MCF 10A (cell line): ENCODE results near the gene GPX4. TPM values are rescaled to one million over a fixed set of nuclear protein-coding genes. Genes with fewer than 3 reads are reported as not detected.

Experiments used
- BruUV-seq: library from RNA; stranded (reverse); fragments of 400-500 nt; replicated peaks from 2 replicates; lab custom pipeline; 2021; lab: Mats Ljungman, UMichigan
- CTCF ChIA-PET: fragments of 300-600 bp; sonication (Branson Sonifier 250); formaldehyde crosslinking; extraction: SDS; loops from one replicate; lab custom pipeline; 2021; ENCODE audit warnings: antibody characterized with exemption, inconsistent platforms; lab: Yijun Ruan, JAX
- POLR2A ChIA-PET: fragments of 300-600, 350-650 bp; sonication (Branson Sonifier 250); formaldehyde crosslinking; extraction: SDS; loops from one replicate; lab custom pipeline; 2020; ENCODE audit warnings: antibody characterized with exemption, inconsistent platforms; lab: Yijun Ruan, JAX
- DNase-seq: peaks from one replicate; pipeline ENCODE4 v3.0.0-alpha.2; 2018; ENCODE audit not compliant: unreplicated experiment
- H3K27ac Mint-ChIP-seq: one replicate; pipeline ENCODE4 v1.8.0; 2022; ENCODE audit warnings: mild to moderate bottlenecking, low read depth, mixed read lengths; ENCODE audit not compliant: unreplicated experiment
- H3K27me3 Mint-ChIP-seq: one replicate; pipeline ENCODE4 v1.8.0; 2022; ENCODE audit warnings: mixed read lengths; ENCODE audit not compliant: insufficient read depth, unreplicated experiment
- H3K36me3 Mint-ChIP-seq: one replicate; pipeline ENCODE4 v1.8.0; 2022; ENCODE audit warnings: mild to moderate bottlenecking, moderate library complexity, mixed read lengths; ENCODE audit not compliant: insufficient read depth, unreplicated experiment
- H3K4me1 Mint-ChIP-seq: one replicate; pipeline ENCODE4 v1.8.0; 2022; ENCODE audit warnings: mixed read lengths; ENCODE audit not compliant: insufficient read depth, unreplicated experiment
- H3K4me3 Mint-ChIP-seq: one replicate; pipeline ENCODE4 v1.8.0; 2022; ENCODE audit warnings: mild to moderate bottlenecking, moderate library complexity, mixed read lengths; ENCODE audit not compliant: unreplicated experiment
- H3K9me3 Mint-ChIP-seq: one replicate; pipeline ENCODE4 v1.8.0; 2022; ENCODE audit warnings: mixed read lengths; ENCODE audit not compliant: unreplicated experiment
- intact Hi-C: fragments of 100-400 bp; cut with micrococcal nuclease; formaldehyde crosslinking; loops from 2 replicates; pipeline ENCODE4 v1.14.1; 2022
- total RNA-seq: library from RNA; stranded (reverse); gene quantifications from 2 replicates; pipeline ENCODE4 v1.2.3, GENCODE V29; 2022
- TF ChIP-seq, protein P1 (sequence below): fragments of 200-600 bp; IDR thresholded peaks from one replicate; pipeline ENCODE4 v1.8.0; 2022; ENCODE audit warnings: antibody characterized with exemption, mild to moderate bottlenecking; ENCODE audit not compliant: unreplicated experiment

GPX4 gene
- total RNA-seq, 1 experiment from 2014 or later = 191 TPM

DNA sequence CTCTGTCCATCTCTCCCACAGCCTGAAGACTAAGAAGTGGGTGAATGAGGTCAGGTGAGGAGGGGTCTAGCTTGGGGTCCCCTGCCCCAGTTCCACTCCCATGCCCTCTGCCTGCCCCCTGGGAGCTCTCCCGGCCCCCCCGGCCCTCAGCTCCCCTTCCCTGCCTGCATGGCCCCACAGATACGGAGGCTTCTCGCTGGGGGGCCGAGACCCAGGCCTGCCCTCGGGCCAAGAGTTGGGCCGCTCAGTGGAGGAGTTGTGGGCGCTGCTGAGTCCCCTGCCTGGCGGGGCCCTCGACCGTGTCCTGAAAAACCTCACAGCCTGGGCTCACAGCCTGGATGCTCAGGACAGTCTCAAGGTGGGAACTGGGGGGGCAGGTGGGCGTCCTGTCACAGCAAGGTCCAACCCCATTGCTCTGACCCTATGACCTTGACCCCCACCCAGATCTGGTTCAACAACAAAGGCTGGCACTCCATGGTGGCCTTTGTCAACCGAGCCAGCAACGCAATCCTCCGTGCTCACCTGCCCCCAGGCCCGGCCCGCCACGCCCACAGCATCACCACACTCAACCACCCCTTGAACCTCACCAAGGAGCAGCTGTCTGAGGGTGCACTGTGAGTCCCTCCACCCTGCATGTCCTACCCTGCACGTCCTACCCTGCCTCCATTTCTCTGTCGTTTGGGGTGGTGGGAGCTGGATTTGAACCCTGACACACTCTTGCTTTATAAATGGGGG is 47.7 kb upstream of the GPX4 start:
- no peaks in the 10 kb centered on the region for H3K9me3 Mint-ChIP-seq
- no peaks in the 10 kb centered on the region for H3K36me3 Mint-ChIP-seq
- H3K4me1 Mint-ChIP-seq = no peaks in the 10 kb centered on the region
- no peak for DNase-seq
- TF ChIP-seq, protein P1, sequence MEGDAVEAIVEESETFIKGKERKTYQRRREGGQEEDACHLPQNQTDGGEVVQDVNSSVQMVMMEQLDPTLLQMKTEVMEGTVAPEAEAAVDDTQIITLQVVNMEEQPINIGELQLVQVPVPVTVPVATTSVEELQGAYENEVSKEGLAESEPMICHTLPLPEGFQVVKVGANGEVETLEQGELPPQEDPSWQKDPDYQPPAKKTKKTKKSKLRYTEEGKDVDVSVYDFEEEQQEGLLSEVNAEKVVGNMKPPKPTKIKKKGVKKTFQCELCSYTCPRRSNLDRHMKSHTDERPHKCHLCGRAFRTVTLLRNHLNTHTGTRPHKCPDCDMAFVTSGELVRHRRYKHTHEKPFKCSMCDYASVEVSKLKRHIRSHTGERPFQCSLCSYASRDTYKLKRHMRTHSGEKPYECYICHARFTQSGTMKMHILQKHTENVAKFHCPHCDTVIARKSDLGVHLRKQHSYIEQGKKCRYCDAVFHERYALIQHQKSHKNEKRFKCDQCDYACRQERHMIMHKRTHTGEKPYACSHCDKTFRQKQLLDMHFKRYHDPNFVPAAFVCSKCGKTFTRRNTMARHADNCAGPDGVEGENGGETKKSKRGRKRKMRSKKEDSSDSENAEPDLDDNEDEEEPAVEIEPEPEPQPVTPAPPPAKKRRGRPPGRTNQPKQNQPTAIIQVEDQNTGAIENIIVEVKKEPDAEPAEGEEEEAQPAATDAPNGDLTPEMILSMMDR = no peak
- intact Hi-C loops = loop anchor here (5.0 kb wide), 1 partner anchor 136 kb away; no protein-coding TSS in a partner anchor
- POLR2A ChIA-PET = interaction anchor here (1.5 to 1.6 kb wide), 2 partner anchors 15 to 30 kb away, joined by 3 to 5 read pairs; partner anchors contain the start of gene CNN2
- no TSS peak for BruUV-seq
- no peak overlapping the region for H3K4me3 Mint-ChIP-seq
- CTCF ChIA-PET = interaction anchor here (1.1 kb wide), 1 partner anchor 11 kb away, joined by 5 read pairs; the partner anchor contains the start of gene ARHGAP45
- peak overlapping the region; percentile 63 for H3K27ac Mint-ChIP-seq
- H3K27me3 Mint-ChIP-seq = no peaks in the 10 kb centered on the region

DNA sequence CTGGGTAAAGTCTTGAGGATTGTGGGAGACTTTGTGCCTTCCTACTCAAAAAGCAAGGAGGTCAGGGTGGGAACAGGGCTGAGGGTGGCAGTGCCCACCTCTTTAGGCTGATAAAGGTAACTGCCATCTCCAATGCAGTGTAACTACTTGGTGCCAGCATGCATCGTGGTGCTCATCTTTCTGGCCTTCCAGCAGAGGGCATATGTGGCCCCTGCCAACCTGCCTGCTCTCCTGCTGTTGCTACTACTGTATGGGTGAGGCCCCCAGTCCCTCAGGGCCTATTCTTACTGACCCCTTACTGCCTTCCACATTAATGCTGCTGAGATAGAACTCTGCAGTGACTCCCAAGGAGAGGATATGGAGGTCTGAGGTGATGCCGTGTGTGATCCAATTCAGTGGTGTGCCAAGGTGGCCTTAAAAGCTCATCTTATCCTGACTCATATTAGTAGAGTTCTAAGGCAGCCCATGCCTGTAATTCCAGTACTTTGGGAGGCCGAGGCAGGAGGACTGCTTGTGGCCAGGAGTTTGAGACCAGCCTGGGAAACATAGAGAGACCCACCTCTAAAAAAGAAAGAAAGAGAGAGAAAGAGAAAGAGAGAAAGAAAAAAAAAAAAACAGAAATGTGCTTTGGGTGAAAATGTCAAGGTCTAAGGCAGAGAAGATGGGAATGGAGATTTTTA is 46.5 kb upstream of the GPX4 start:
- Mint-ChIP-seq H3K27me3 (no peaks in the 10 kb centered on the region), H3K9me3 (no peaks in the 10 kb centered on the region), H3K36me3 (no peaks in the 10 kb centered on the region), H3K4me3 (no peak overlapping the region), H3K4me1 (no peaks in the 10 kb centered on the region), H3K27ac (peak overlapping the region; percentile 63)
- intact Hi-C loops = loop anchor here (1.0 to 5.0 kb wide), 2 partner anchors 50 to 135 kb away; no protein-coding TSS in a partner anchor
- ChIA-PET CTCF (interaction anchor here (0.5 to 1.5 kb wide), 14 partner anchors 10 to 229 kb away, joined by 3 to 11 read pairs (median 4); partner anchors contain the start of gene ARHGAP45), POLR2A (interaction anchor here (0.6 to 1.6 kb wide), 3 partner anchors 16 to 184 kb away, joined by 3 to 5 read pairs (median 3); partner anchors contain the start of genes ATP5F1D and CNN2)
- DNase-seq = peak; percentile 65
- TF ChIP-seq, protein P1 = peak; percentile 53
- BruUV-seq = no TSS peak

DNA sequence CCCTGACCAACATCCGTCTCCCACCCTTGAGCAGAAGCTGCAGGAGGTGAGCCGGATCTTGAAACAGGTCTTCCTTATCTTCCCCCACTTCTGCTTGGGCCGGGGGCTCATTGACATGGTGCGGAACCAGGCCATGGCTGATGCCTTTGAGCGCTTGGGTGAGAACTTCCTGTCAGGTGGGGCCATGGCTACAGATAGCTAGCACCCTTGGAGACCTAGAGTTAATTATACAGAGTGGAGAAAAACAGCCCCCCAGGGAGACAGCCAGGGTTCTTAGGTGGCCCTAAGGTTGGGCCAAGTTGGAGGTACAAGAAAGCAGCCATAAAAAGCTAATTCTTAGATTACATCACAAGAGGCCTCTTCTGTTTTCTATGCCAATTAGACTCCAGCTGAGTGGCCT is 45.7 kb upstream of the GPX4 start:
- DNase-seq = no peak
- intact Hi-C loops = loop anchor here (5.0 kb wide), 1 partner anchor 134 kb away; no protein-coding TSS in a partner anchor
- CTCF ChIA-PET = interaction anchor here (0.6 to 1.5 kb wide), 8 partner anchors 14 to 204 kb away, joined by 3 to 11 read pairs (median 4); no protein-coding TSS in a partner anchor
- TF ChIP-seq, protein P1 = no peak
- H3K27ac Mint-ChIP-seq = no peak overlapping the region
- no TSS peak for BruUV-seq
- no peaks in the 10 kb centered on the region for H3K27me3 Mint-ChIP-seq
- H3K9me3 Mint-ChIP-seq = no peaks in the 10 kb centered on the region
- no peak overlapping the region for H3K4me3 Mint-ChIP-seq
- H3K36me3 Mint-ChIP-seq = no peaks in the 10 kb centered on the region
- H3K4me1 Mint-ChIP-seq = no peaks in the 10 kb centered on the region
- POLR2A ChIA-PET = interaction anchor here (0.7 kb wide), 1 partner anchor 32 kb away, joined by 3 read pairs; the partner anchor contains the start of gene CNN2
